ENCODE data around the gene AKR1C1. TPM values are rescaled to one million over a fixed set of nuclear protein-coding genes. Genes with fewer than 3 reads are reported as not detected.

The AKR1C1 gene
- total and polyA plus RNA-seq, 2 of the 13 experiments (the other 11 are each of a cell fraction or from before 2014, with no cell fraction given) = 948 to 2,238 TPM

DNA sequence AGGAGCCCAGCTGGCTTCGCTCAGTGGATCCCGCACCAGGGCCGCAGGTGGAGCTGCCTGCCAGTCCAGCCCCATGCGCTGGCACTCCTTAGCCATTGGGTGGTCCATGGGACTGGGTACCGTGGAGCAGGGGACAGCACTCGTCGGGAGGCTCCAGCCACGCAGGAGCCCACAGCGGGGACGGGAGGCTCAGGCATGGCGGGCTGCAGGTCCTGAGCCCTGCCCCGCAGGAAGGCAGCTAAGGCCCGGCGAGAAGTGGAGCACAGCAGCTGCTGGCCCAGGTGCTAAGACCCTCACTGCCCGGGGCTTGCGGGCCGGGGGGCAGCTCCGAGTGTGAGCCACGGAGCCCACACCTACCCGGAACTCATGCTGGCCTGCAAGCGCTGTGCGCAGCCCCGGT is 25.9 kb upstream of the AKR1C1 start:
- Histone ChIP-seq H3K9ac (ENCODE audit: insufficient read depth, low read depth, low read length) (no peak overlapping the region), H4K20me1 (ENCODE audit: insufficient read depth, low read length) (no peaks in the 10 kb centered on the region), H3K4me3 (replicated peaks in 1 of 3; ENCODE audit: insufficient read depth in 1 of 3, low read depth in 2 of 3, low read length in 3 of 3) (no peak overlapping the region), H2AFZ (ENCODE audit: low read length) (no peak overlapping the region), H3K9me3 (ENCODE audit: low read length) (no peaks in the 10 kb centered on the region), H3K4me1 (ENCODE audit: insufficient read depth, low read length) (peaks cover 49% of the 10 kb centered on the region), H3K36me3 (replicated peaks in 1 of 2; ENCODE audit: control insufficient read depth in 1 of 2, insufficient read depth in 2 of 2, low read length in 2 of 2) (no peaks in the 10 kb centered on the region), H3K27ac (ENCODE audit: extremely low read length, insufficient read depth, low read length) (no peak overlapping the region), H3K4me2 (ENCODE audit: low read depth, low read length) (no peak overlapping the region), H3K79me2 (ENCODE audit: insufficient read depth, low read length) (no peaks in the 10 kb centered on the region), H3K27me3 (ENCODE audit: control insufficient read depth in 1 of 2, insufficient read depth in 2 of 2, low read length in 2 of 2) (no peaks in the 10 kb centered on the region)
- TF ChIP-seq NCOR1 (IDR thresholded peaks at IDR 0.05; ENCODE audit: borderline replicate concordance, low read length) = no peak
- no peak for TF ChIP-seq PPARG (CRISPR knock-in tag; conservative IDR thresholded peaks at IDR 0.05)
- no peak for TF ChIP-seq ZNF724P (CRISPR knock-in tag; IDR thresholded peaks at IDR 0.05; ENCODE audit: borderline replicate concordance)
- TF ChIP-seq GABPB1 (CRISPR knock-in tag; IDR thresholded peaks at IDR 0.05) = peak; percentile 17; the same call in 1 of the 2 replicates
- TF ChIP-seq, protein P1, sequence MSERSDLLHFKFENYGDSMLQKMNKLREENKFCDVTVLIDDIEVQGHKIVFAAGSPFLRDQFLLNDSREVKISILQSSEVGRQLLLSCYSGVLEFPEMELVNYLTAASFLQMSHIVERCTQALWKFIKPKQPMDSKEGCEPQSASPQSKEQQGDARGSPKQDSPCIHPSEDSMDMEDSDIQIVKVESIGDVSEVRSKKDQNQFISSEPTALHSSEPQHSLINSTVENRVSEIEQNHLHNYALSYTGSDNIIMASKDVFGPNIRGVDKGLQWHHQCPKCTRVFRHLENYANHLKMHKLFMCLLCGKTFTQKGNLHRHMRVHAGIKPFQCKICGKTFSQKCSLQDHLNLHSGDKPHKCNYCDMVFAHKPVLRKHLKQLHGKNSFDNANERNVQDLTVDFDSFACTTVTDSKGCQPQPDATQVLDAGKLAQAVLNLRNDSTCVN (CRISPR knock-in tag; IDR thresholded peaks at IDR 0.05; ENCODE audit: borderline replicate concordance) = no peak
- TF ChIP-seq HIVEP1 (CRISPR knock-in tag; IDR thresholded peaks at IDR 0.05) = 0 out of 2 replicates have a peak, but pooled peaks have one; percentile 22
- no peak for TF ChIP-seq KDM3A (CRISPR knock-in tag; IDR thresholded peaks at IDR 0.05; ENCODE audit: low read depth)
- no peak for TF ChIP-seq ZNF556 (CRISPR knock-in tag; IDR thresholded peaks at IDR 0.05; ENCODE audit: borderline replicate concordance)
- TF ChIP-seq, protein P2, sequence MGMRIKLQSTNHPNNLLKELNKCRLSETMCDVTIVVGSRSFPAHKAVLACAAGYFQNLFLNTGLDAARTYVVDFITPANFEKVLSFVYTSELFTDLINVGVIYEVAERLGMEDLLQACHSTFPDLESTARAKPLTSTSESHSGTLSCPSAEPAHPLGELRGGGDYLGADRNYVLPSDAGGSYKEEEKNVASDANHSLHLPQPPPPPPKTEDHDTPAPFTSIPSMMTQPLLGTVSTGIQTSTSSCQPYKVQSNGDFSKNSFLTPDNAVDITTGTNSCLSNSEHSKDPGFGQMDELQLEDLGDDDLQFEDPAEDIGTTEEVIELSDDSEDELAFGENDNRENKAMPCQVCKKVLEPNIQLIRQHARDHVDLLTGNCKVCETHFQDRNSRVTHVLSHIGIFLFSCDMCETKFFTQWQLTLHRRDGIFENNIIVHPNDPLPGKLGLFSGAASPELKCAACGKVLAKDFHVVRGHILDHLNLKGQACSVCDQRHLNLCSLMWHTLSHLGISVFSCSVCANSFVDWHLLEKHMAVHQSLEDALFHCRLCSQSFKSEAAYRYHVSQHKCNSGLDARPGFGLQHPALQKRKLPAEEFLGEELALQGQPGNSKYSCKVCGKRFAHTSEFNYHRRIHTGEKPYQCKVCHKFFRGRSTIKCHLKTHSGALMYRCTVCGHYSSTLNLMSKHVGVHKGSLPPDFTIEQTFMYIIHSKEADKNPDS (CRISPR knock-in tag; IDR thresholded peaks at IDR 0.05) = no peak
- ATAC-seq (no peak), DNase-seq (ENCODE audit: low spot score) (no peak), FAIRE-seq (no peak)
- ChIA-PET POLR2A (interaction anchor here (0.9 kb wide), 1 partner anchor 11 kb away, joined by 3 read pairs; no protein-coding TSS in a partner anchor), CTCF (ENCODE audit: low intra/inter-chr PET ratio, low total read pairs) (no interaction called here)
- in situ Hi-C loops (cut with HindIII; ENCODE audit: extremely low pct_ligation_motif_present, low pct_unique_long_range_greater_than_20kb) (no loop called here), intact Hi-C loops (cut with micrococcal nuclease; ENCODE audit: unreplicated experiment) (no loop called here)
- no TSS peak for BruUV-seq (replicated peaks)
- WGBS (ENCODE audit: low lambda C conversion rate) = 100% methylated on average over 6 of the region's 23 CpGs

Data from HepG2 (cell line).